ENCODE results near the gene C17orf75. TPM values are rescaled to one million over a fixed set of nuclear protein-coding genes. Genes with fewer than 3 reads are reported as not detected.
"Not testable (repeated sequence)": the region's sequence is repeated elsewhere in the genome, so short reads cannot be mapped to it uniquely, and the experiment has no call there.

Gene C17orf75
- total RNA-seq, 1 donor from 2014 or later = 33.9 TPM

- Histone ChIP-seq H3K4me3 (ENCODE audit: low read depth, low read length) (no peak overlapping the region), H3K36me3 (ENCODE audit: control insufficient read depth, insufficient read depth, low read length) (no peaks in the 10 kb centered on the region), H3K27me3 (ENCODE audit: control insufficient read depth, insufficient read depth, low read length) (no peaks in the 10 kb centered on the region)
- TF ChIP-seq, protein P1, sequence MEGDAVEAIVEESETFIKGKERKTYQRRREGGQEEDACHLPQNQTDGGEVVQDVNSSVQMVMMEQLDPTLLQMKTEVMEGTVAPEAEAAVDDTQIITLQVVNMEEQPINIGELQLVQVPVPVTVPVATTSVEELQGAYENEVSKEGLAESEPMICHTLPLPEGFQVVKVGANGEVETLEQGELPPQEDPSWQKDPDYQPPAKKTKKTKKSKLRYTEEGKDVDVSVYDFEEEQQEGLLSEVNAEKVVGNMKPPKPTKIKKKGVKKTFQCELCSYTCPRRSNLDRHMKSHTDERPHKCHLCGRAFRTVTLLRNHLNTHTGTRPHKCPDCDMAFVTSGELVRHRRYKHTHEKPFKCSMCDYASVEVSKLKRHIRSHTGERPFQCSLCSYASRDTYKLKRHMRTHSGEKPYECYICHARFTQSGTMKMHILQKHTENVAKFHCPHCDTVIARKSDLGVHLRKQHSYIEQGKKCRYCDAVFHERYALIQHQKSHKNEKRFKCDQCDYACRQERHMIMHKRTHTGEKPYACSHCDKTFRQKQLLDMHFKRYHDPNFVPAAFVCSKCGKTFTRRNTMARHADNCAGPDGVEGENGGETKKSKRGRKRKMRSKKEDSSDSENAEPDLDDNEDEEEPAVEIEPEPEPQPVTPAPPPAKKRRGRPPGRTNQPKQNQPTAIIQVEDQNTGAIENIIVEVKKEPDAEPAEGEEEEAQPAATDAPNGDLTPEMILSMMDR (IDR thresholded peaks at IDR 0.05; ENCODE audit: insufficient read depth, low read length, poor library complexity, severe bottlenecking) = no peak
- no peak for DNase-seq (ENCODE audit: low read depth)
Observed at GRCh38 chr17:32356378-32356743, 14.4 kb upstream of the C17orf75 start.

DNA sequence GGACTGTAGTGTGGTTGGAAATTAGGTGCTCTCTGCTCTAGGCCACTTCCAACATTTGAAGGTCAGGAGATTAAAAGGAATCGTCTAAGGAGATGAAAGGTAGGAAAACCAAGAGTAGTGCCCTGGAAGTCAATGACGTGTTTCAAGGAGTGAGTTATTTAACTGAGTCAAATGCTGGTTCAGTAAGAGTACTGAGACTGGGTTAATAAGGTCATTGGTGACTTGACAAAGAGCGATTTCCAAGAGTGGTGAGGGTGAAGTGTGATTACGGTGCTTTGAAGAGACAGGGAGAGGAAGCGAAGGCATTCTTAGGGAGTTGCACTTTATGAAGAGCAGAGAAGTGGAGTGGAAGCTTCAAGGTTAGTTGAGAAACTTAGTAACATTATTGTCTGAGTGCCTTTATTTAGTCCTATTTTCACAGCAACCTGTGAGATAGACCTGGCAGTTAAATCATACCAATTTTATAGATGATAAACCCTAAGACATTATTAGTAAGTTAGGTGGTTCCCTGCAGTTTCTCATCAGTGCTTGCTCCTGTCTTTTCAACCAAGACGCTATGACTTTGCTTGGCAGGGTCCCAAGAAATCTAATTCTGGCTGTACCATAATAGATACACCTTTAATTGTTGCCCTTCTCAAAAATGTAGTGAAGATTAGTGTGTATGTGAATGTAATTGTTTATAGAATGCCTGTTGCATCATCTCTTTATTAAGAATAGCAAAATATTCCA, 13.8 kb upstream of the C17orf75 start:
- no peak overlapping the region for H3K4me3 ChIP-seq (ENCODE audit: low read depth, low read length)
- H3K36me3 ChIP-seq (ENCODE audit: control insufficient read depth, insufficient read depth, low read length) = no peaks in the 10 kb centered on the region
- DNase-seq (ENCODE audit: low read depth) = no peak

GRCh38 chr17:32352734-32353133, 10.8 kb upstream of the C17orf75 start:
- not testable (repeated sequence) for H3K36me3 ChIP-seq (ENCODE audit: control insufficient read depth, insufficient read depth, low read length); H3K27me3 ChIP-seq (ENCODE audit: control insufficient read depth, insufficient read depth, low read length); DNase-seq (ENCODE audit: low read depth)
- H3K4me3 ChIP-seq (ENCODE audit: low read depth, low read length) = peak overlapping the region; percentile 11

More for the DNA sequence above, 13.8 kb upstream of the C17orf75 start:
- TF ChIP-seq, protein P1 (IDR thresholded peaks at IDR 0.05; ENCODE audit: insufficient read depth, low read length, poor library complexity, severe bottlenecking) = no peak
- H3K27me3 ChIP-seq (ENCODE audit: control insufficient read depth, insufficient read depth, low read length) = no peaks in the 10 kb centered on the region

GRCh38 chr17:32350666-32351418, 8.9 kb upstream of the C17orf75 start:
- DNase-seq (ENCODE audit: low read depth) = no peak
- TF ChIP-seq, protein P1 (IDR thresholded peaks at IDR 0.05; ENCODE audit: insufficient read depth, low read length, poor library complexity, severe bottlenecking) = no peak
- no peaks in the 10 kb centered on the region for H3K27me3 ChIP-seq (ENCODE audit: control insufficient read depth, insufficient read depth, low read length)
- H3K36me3 ChIP-seq (ENCODE audit: control insufficient read depth, insufficient read depth, low read length) = no peaks in the 10 kb centered on the region
- peak overlapping the region; percentile 95 for H3K4me3 ChIP-seq (ENCODE audit: low read depth, low read length)

- peak within 1 kb of the TSS; percentile 95 for H3K4me3 ChIP-seq (ENCODE audit: low read depth, low read length)
- no peaks in the 10 kb centered on the region for H3K36me3 ChIP-seq (ENCODE audit: control insufficient read depth, insufficient read depth, low read length)
- DNase-seq (ENCODE audit: low read depth) = peak; percentile 81
- no peaks in the 10 kb centered on the region for H3K27me3 ChIP-seq (ENCODE audit: control insufficient read depth, insufficient read depth, low read length)
- TF ChIP-seq, protein P1 (IDR thresholded peaks at IDR 0.05; ENCODE audit: insufficient read depth, low read length, poor library complexity, severe bottlenecking) = no peak
Observed at GRCh38 chr17:32349854-32350665, 8.1 kb upstream of the C17orf75 start, which contains the start of gene ZNF207. Gene ZNF207 (plus strand): TSS chr17:32350157. CDS start chr17:32350286, 129 bp downstream.

- TF ChIP-seq, protein P1 (IDR thresholded peaks at IDR 0.05; ENCODE audit: insufficient read depth, low read length, poor library complexity, severe bottlenecking) = no peak
- H3K27me3 ChIP-seq (ENCODE audit: control insufficient read depth, insufficient read depth, low read length) = no peaks in the 10 kb centered on the region
- DNase-seq (ENCODE audit: low read depth) = no peak
- peak overlapping the region; percentile 95 for H3K4me3 ChIP-seq (ENCODE audit: low read depth, low read length)
- no peaks in the 10 kb centered on the region for H3K36me3 ChIP-seq (ENCODE audit: control insufficient read depth, insufficient read depth, low read length)
Observed at GRCh38 chr17:32349503-32349853, 7.5 kb upstream of the C17orf75 start.
